PFSK-1 (cell line): ENCODE data around the gene NEDD4L.

Source experiments
- FOXP2 ChIP-seq: optimal IDR thresholded peaks from 2 replicates; pipeline ENCODE3; 2011; ENCODE audit warnings: borderline replicate concordance, control low read depth, inconsistent platforms; ENCODE audit not compliant: insufficient read depth; ENCODE audit errors: extremely low read length, extremely low read depth
- POLR2AphosphoS5 ChIP-seq: IDR thresholded peaks from 2 replicates; pipeline ENCODE4 v1.6.1; 2012; ENCODE audit warnings: low read depth, mild to moderate bottlenecking, control low read depth, low read length, moderate library complexity
- SIN3A ChIP-seq: IDR thresholded peaks from 2 replicates; pipeline ENCODE4 v1.6.1; 2012; ENCODE audit warnings: mild to moderate bottlenecking, low read length, moderate library complexity, borderline replicate concordance; ENCODE audit not compliant: insufficient read depth
- TAF1 ChIP-seq: IDR thresholded peaks from 2 replicates; pipeline ENCODE4 v1.6.1; 2012; ENCODE audit warnings: low read length, control low read depth, borderline replicate concordance; ENCODE audit not compliant: insufficient read depth
- TF ChIP-seq, protein P1 (sequence below), 2 experiments: IDR thresholded peaks; 2 replicates each; pipeline versions ENCODE4 v1.6.1 to v1.8.0; 2011 to 2012; ENCODE audit warnings: low read depth in 2 of 2, low read length in 2 of 2, control low read depth in 1 of 2, inconsistent platforms in 1 of 2, mild to moderate bottlenecking in 1 of 2, moderate library complexity in 1 of 2; ENCODE audit not compliant: insufficient read depth in 1 of 2

DNA sequence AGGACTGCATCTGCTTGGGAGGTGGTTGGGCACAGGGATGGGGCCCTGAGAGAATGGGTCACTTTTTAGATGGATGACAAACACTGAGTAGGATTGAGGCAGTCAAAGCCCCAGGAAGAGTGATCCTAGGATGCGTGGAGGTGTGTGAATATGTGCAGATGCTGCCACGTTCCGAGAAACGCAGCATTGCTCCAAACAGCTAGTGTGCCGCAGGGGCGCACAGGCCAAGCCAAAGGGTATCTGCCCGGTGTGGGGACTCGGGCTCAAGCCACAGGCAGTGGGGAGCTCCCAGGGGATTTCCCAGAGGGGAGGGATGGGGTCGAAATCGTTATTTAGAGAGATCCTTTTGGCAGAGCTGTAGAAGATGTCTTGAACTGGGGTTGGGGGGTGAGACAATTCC is 310.8 kb downstream of the NEDD4L start:
- TF ChIP-seq TAF1 (no peak), POLR2AphosphoS5 (no peak), FOXP2 (no peak), SIN3A (no peak)
- TF ChIP-seq, protein P1, sequence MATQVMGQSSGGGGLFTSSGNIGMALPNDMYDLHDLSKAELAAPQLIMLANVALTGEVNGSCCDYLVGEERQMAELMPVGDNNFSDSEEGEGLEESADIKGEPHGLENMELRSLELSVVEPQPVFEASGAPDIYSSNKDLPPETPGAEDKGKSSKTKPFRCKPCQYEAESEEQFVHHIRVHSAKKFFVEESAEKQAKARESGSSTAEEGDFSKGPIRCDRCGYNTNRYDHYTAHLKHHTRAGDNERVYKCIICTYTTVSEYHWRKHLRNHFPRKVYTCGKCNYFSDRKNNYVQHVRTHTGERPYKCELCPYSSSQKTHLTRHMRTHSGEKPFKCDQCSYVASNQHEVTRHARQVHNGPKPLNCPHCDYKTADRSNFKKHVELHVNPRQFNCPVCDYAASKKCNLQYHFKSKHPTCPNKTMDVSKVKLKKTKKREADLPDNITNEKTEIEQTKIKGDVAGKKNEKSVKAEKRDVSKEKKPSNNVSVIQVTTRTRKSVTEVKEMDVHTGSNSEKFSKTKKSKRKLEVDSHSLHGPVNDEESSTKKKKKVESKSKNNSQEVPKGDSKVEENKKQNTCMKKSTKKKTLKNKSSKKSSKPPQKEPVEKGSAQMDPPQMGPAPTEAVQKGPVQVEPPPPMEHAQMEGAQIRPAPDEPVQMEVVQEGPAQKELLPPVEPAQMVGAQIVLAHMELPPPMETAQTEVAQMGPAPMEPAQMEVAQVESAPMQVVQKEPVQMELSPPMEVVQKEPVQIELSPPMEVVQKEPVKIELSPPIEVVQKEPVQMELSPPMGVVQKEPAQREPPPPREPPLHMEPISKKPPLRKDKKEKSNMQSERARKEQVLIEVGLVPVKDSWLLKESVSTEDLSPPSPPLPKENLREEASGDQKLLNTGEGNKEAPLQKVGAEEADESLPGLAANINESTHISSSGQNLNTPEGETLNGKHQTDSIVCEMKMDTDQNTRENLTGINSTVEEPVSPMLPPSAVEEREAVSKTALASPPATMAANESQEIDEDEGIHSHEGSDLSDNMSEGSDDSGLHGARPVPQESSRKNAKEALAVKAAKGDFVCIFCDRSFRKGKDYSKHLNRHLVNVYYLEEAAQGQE (IDR thresholded peaks at IDR 0.05; ENCODE audit: insufficient read depth in 1 of 2, low read depth in 2 of 2, low read length in 2 of 2) = no peak
